Caco-2 (cell line): ENCODE measurements around the gene SPC25. TPM values are rescaled to one million over a fixed set of nuclear protein-coding genes. Genes with fewer than 3 reads are reported as not detected.

ENCODE experiments used
- BruUV-seq: library from RNA; stranded (reverse); fragments of 400-500 nt; replicated peaks from 2 replicates; lab custom pipeline; 2021; lab: Mats Ljungman, UMichigan
- CTCF ChIA-PET: fragments of 300-600 bp; sonication (Branson Sonifier 250); formaldehyde crosslinking; loops from one replicate; lab custom pipeline; 2022; ENCODE audit warnings: antibody characterized with exemption; lab: Charles Lee
- POLR2A ChIA-PET: fragments of 300-600 bp; sonication (Branson Sonifier 250); formaldehyde crosslinking; loops from one replicate; lab custom pipeline; 2022; ENCODE audit warnings: antibody characterized with exemption; lab: Charles Lee
- DNase-seq, 2 experiments: peaks; one replicate each; pipeline versions ENCODE4 v3.0.0 to v3.0.0-alpha.2; 2020 to 2022
- H3K27me3 ChIP-seq: replicated peaks from 2 replicates; pipeline ENCODE4 v1.6.0; 2011; ENCODE audit warnings: low read length; ENCODE audit not compliant: control insufficient read depth, insufficient read depth
- H3K36me3 ChIP-seq: 2 replicates; pipeline ENCODE4 v1.5.1; 2011; ENCODE audit warnings: low read length; ENCODE audit not compliant: control insufficient read depth, insufficient read depth
- H3K4me1 ChIP-seq: fragments of 250-450 bp; sonication (Bioruptor Pico); 2 replicates; pipeline ENCODE4 v1.5.1; 2020; ENCODE audit warnings: mild to moderate bottlenecking
- H3K4me3 ChIP-seq: 2 replicates; pipeline ENCODE4 v1.5.1; 2011; ENCODE audit warnings: low read depth, mild to moderate bottlenecking, control low read depth, low read length
- H3K9me3 ChIP-seq: fragments of 250-450 bp; sonication (Bioruptor Pico); 2 replicates; pipeline ENCODE4 v1.5.1; 2020; ENCODE audit warnings: mild to moderate bottlenecking, moderate library complexity
- H3K27ac Mint-ChIP-seq: one replicate; pipeline ENCODE4 v1.8.0; 2022; ENCODE audit warnings: mixed read lengths; ENCODE audit not compliant: unreplicated experiment
- H3K27me3 Mint-ChIP-seq: one replicate; pipeline ENCODE4 v1.8.0; 2022; ENCODE audit warnings: mixed read lengths; ENCODE audit not compliant: insufficient read depth, unreplicated experiment
- H3K36me3 Mint-ChIP-seq: one replicate; pipeline ENCODE4 v1.8.0; 2022; ENCODE audit warnings: mild to moderate bottlenecking, mixed read lengths; ENCODE audit not compliant: insufficient read depth, unreplicated experiment
- H3K4me1 Mint-ChIP-seq: one replicate; pipeline ENCODE4 v1.8.0; 2022; ENCODE audit warnings: low read depth, mixed read lengths; ENCODE audit not compliant: unreplicated experiment
- H3K4me3 Mint-ChIP-seq: one replicate; pipeline ENCODE4 v1.8.0; 2022; ENCODE audit warnings: mild to moderate bottlenecking, moderate library complexity, mixed read lengths; ENCODE audit not compliant: unreplicated experiment
- H3K9me3 Mint-ChIP-seq: one replicate; pipeline ENCODE4 v1.8.0; 2022; ENCODE audit warnings: mixed read lengths; ENCODE audit not compliant: unreplicated experiment
- intact Hi-C: fragments of 100-400 bp; cut with micrococcal nuclease; formaldehyde crosslinking; loops from one replicate; pipeline ENCODE4 v1.10.0; 2022; ENCODE audit not compliant: unreplicated experiment
- total RNA-seq: library from RNA; stranded (reverse); gene quantifications from 2 replicates; pipeline ENCODE4 v1.2.3, GENCODE V29; 2022
- TF ChIP-seq, protein P1 (sequence below), 2 experiments: fragments of 200-600 bp in 1 of 2; IDR thresholded peaks; 1 replicate in 1 of 2; 2 replicates in 1 of 2; pipeline versions ENCODE4 v1.5.1 to v1.8.0; 2011 to 2022; ENCODE audit warnings: antibody characterized with exemption in 1 of 2, control low read depth in 1 of 2, inconsistent platforms in 1 of 2, low read depth in 1 of 2, low read length in 1 of 2, mild to moderate bottlenecking in 1 of 2, moderate library complexity in 1 of 2; ENCODE audit not compliant: insufficient read depth in 1 of 2, severe bottlenecking in 1 of 2, unreplicated experiment in 1 of 2

SPC25 gene
- total RNA-seq, 1 experiment from 2014 or later: 32.6 TPM

DNA sequence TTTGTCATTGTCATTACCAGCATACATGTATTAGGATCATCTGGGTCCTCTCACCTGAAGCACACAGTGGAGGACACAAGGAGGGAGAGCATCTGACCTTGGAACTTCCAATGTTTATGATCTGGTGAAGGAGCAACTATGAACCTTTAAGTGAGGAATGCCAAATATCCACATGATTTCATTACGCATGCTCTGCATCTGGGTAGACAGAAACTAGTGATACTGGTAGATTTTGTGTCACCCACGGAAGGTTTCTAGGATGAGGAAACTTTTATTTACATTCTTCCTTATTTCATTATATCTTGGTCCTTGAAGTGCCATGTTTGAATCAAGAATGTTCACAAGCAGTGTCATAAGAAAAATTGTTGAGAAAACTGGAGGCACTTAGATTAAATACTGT, 32.1 kb downstream of the SPC25 start:
- Mint-ChIP-seq H3K27me3 (no peaks in the 10 kb centered on the region), H3K4me1 (peaks cover 13% of the 10 kb centered on the region), H3K36me3 (peaks cover 26% of the 10 kb centered on the region), H3K4me3 (no peak overlapping the region), H3K9me3 (no peaks in the 10 kb centered on the region), H3K27ac (no peak overlapping the region)
- 0 out of 2 replicates have a peak, but pooled peaks cover 8% of the 10 kb centered on the region for H3K4me1 ChIP-seq
- no peak for DNase-seq
- no peaks in the 10 kb centered on the region for H3K9me3 ChIP-seq
- H3K36me3 ChIP-seq: no peaks in the 10 kb centered on the region
- no peak overlapping the region for H3K4me3 ChIP-seq
- TF ChIP-seq, protein P1, sequence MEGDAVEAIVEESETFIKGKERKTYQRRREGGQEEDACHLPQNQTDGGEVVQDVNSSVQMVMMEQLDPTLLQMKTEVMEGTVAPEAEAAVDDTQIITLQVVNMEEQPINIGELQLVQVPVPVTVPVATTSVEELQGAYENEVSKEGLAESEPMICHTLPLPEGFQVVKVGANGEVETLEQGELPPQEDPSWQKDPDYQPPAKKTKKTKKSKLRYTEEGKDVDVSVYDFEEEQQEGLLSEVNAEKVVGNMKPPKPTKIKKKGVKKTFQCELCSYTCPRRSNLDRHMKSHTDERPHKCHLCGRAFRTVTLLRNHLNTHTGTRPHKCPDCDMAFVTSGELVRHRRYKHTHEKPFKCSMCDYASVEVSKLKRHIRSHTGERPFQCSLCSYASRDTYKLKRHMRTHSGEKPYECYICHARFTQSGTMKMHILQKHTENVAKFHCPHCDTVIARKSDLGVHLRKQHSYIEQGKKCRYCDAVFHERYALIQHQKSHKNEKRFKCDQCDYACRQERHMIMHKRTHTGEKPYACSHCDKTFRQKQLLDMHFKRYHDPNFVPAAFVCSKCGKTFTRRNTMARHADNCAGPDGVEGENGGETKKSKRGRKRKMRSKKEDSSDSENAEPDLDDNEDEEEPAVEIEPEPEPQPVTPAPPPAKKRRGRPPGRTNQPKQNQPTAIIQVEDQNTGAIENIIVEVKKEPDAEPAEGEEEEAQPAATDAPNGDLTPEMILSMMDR (IDR thresholded peaks at IDR 0.05; ENCODE audit: insufficient read depth in 1 of 2, low read depth in 1 of 2, low read length in 1 of 2, severe bottlenecking in 1 of 2, unreplicated experiment in 1 of 2): no peak
- ChIA-PET CTCF (no interaction called here), POLR2A (no interaction called here)
- intact Hi-C loops: loop anchor here (5.0 kb wide), 1 partner anchor 59 kb away; no protein-coding TSS in a partner anchor
- no TSS peak for BruUV-seq
- H3K27me3 ChIP-seq: no peaks in the 10 kb centered on the region

DNA sequence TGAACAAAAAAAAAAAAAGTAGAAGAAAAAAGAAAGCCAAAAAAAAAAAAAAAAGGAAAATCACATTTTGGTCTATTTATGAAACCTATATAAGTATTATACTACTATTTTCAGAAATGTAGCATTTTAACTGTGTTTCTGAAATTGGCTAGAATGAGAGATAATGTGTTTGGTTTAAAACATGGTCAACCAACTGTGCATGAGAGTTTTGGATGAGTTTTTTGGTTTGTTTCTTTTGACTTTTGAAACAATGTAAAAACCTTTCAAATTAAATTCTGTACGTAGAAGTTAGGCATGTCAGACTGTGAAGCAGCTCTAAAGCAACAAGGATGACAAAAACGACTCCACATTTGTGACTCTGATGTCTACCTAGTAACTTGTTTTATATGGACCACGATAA, 34.6 kb downstream of the SPC25 start:
- Histone ChIP-seq H3K4me1 (0 out of 2 replicates have a peak, but pooled peaks cover 8% of the 10 kb centered on the region), H3K9me3 (no peaks in the 10 kb centered on the region), H3K36me3 (no peaks in the 10 kb centered on the region), H3K27me3 (no peaks in the 10 kb centered on the region), H3K4me3 (no peak overlapping the region)
- Mint-ChIP-seq H3K4me1 (peaks cover 13% of the 10 kb centered on the region), H3K9me3 (no peaks in the 10 kb centered on the region), H3K27me3 (no peaks in the 10 kb centered on the region), H3K36me3 (peaks cover 27% of the 10 kb centered on the region), H3K4me3 (no peak overlapping the region), H3K27ac (no peak overlapping the region)
- no peak for DNase-seq
- POLR2A ChIA-PET: no interaction called here
- BruUV-seq: no TSS peak
- intact Hi-C loops: loop anchor here (5.0 kb wide), 1 partner anchor 62 kb away; no protein-coding TSS in a partner anchor
- CTCF ChIA-PET: no interaction called here
- TF ChIP-seq, protein P1 (IDR thresholded peaks at IDR 0.05; ENCODE audit: insufficient read depth in 1 of 2, low read depth in 1 of 2, low read length in 1 of 2, severe bottlenecking in 1 of 2, unreplicated experiment in 1 of 2): no peak

DNA sequence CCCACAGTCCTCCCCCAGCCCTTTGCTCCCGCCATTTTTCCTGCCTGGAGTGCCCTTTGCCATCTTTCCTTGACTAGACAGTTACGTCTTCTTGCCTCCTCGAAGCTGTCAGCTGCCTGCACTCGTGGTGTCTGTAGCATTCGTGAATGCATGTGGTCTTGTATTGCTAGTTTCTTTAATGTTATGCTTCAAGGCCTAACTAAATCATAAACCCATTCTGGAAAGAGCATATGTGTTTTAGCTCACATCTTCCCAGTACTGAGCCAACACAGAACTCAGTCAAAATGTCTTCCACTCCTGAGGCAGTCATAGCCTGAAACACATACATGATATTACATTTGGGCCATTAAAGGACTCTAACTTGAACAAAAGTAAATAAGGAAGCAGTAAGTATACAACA, 35.6 kb downstream of the SPC25 start:
- H3K27me3 Mint-ChIP-seq: no peaks in the 10 kb centered on the region
- no peak for DNase-seq
- Histone ChIP-seq H3K27me3 (no peaks in the 10 kb centered on the region), H3K36me3 (no peaks in the 10 kb centered on the region), H3K4me1 (0 out of 2 replicates have a peak, but pooled peaks cover 8% of the 10 kb centered on the region), H3K4me3 (no peak overlapping the region), H3K9me3 (no peaks in the 10 kb centered on the region)
- intact Hi-C loops: loop anchor here (5.0 kb wide), 1 partner anchor 63 kb away; no protein-coding TSS in a partner anchor
- peaks cover 27% of the 10 kb centered on the region for H3K36me3 Mint-ChIP-seq
- H3K9me3 Mint-ChIP-seq: no peaks in the 10 kb centered on the region
- no TSS peak for BruUV-seq
- no peak overlapping the region for H3K4me3 Mint-ChIP-seq
- ChIA-PET CTCF (no interaction called here), POLR2A (no interaction called here)
- H3K27ac Mint-ChIP-seq: no peak overlapping the region
- TF ChIP-seq, protein P1 (IDR thresholded peaks at IDR 0.05; ENCODE audit: insufficient read depth in 1 of 2, low read depth in 1 of 2, low read length in 1 of 2, severe bottlenecking in 1 of 2, unreplicated experiment in 1 of 2): no peak
- peaks cover 13% of the 10 kb centered on the region for H3K4me1 Mint-ChIP-seq
